Sigmoid colon (tissue), 4 donors: Measurements from ENCODE around the gene POU2AF1.

ENCODE experiments used
- CTCF ChIP-seq, 4 experiments: fragments of 450-650 bp in 3 of 4; fragments of 200-600 bp in 1 of 4; IDR thresholded peaks; one replicate each; pipeline ENCODE4 v1.5.1; 2016 to 2019; ENCODE audit warnings: antibody characterized with exemption in 4 of 4, mild to moderate bottlenecking in 3 of 4, moderate library complexity in 2 of 4
- POLR2A ChIP-seq, 2 donors: fragments of 450-650 bp; IDR thresholded peaks; one replicate each; pipeline ENCODE4 v1.6.1; 2016; ENCODE audit warnings: antibody characterized with exemption in 2 of 2, mild to moderate bottlenecking in 2 of 2, moderate library complexity in 2 of 2
- POLR2AphosphoS5 ChIP-seq, 4 donors: sonication (generic); formaldehyde crosslinking; IDR thresholded peaks; one replicate each; pipeline ENCODE4 v1.6.1; 2017; ENCODE audit warnings: antibody characterized with exemption in 4 of 4

- TF ChIP-seq POLR2AphosphoS5 (IDR thresholded peaks at IDR 0.05) (no peak), POLR2A (IDR thresholded peaks at IDR 0.05) (no peak), CTCF (IDR thresholded peaks at IDR 0.05) (no peak)
Observed at GRCh38 chr11:111342329-111342728, 36.7 kb downstream of the POU2AF1 start.
